HL-60 (cell line): Measurements from ENCODE around the gene RUFY4.

ENCODE experiments used
- DNase-seq, 2 experiments: peaks; one replicate each; pipeline ENCODE4 v3.0.0-alpha.2; 2010 to 2020; ENCODE audit warnings: low read depth in 1 of 2, low spot score in 1 of 2
- H3K27ac ChIP-seq: fragments of 250-450 bp; sonication (Bioruptor Pico); replicated peaks from 2 replicates; pipeline ENCODE4 v1.5.1; 2020; ENCODE audit warnings: mild to moderate bottlenecking, moderate library complexity
- H3K27me3 ChIP-seq: fragments of 250-450 bp; sonication (Bioruptor Pico); 2 replicates; pipeline ENCODE4 v1.5.1; 2021; ENCODE audit warnings: mild to moderate bottlenecking, moderate library complexity; ENCODE audit not compliant: insufficient read depth, poor library complexity, severe bottlenecking
- H3K4me3 ChIP-seq: replicated peaks from 2 replicates; pipeline ENCODE4 v1.5.1; 2011; ENCODE audit warnings: mild to moderate bottlenecking, control low read depth, low read length; ENCODE audit not compliant: insufficient read depth
- CTCF ChIP-seq: IDR thresholded peaks from one replicate; pipeline ENCODE4 v1.5.1; 2011; ENCODE audit warnings: low read length, control low read depth, inconsistent platforms; ENCODE audit not compliant: insufficient read depth
- GABPA ChIP-seq: IDR thresholded peaks from 2 replicates; pipeline ENCODE4 v1.6.1; 2012; ENCODE audit warnings: low read depth
- POLR2AphosphoS5 ChIP-seq: IDR thresholded peaks from 2 replicates; pipeline ENCODE4 v1.6.1; 2012; ENCODE audit warnings: low read depth
- SPI1 ChIP-seq: IDR thresholded peaks from 2 replicates; pipeline ENCODE4 v1.6.1; 2012; ENCODE audit warnings: low read depth, mild to moderate bottlenecking, borderline replicate concordance
- TF ChIP-seq, protein P1 (sequence below): IDR thresholded peaks from 2 replicates; pipeline ENCODE4 v1.6.1; 2012; ENCODE audit warnings: low read depth; ENCODE audit not compliant: insufficient replicate concordance

The RUFY4 gene

DNA sequence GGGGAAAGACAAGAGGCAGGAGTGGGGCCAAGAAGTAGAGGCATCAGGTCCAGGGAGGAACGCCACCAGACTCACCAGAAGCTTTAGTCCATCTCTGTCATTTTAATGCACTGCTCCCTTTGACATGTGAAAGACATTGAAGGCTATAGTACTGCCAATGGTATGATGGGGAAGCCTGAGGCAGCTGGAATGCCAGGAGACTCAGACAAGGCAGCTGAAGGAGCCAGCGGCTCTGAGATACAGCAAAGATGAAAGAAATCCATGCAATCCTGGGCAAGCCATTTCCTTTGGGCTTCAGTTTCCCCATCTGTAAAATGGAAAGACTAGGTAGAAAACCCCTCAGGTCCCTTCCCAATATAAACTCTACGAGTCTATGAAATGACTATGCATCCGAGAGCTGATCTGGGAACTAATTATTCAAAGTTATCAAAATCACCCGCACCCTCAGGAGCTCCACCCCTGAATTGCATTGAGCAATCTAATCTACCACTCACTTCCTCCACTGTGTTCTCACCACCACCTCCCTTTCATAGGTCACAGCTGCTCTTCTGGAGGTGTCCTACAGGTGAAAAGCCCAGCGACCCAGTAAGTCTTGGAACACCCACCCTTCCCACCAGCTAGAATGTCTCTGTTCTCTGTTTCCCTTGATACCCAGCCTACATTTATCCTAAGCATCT is 59.9 kb downstream of the RUFY4 start:
- DNase-seq: peak in 1 of 2 experiments; percentile 55
- 0 out of 2 replicates have a peak overlapping the region, but pooled peaks have one; percentile 3 for H3K4me3 ChIP-seq
- TF ChIP-seq SPI1 (peak; percentile 71; the same call in 1 of the 2 replicates), POLR2AphosphoS5 (no peak)
- no peaks in the 10 kb centered on the region for H3K27me3 ChIP-seq
- peak overlapping the region; percentile 13; the same call in 1 of the 2 replicates for H3K27ac ChIP-seq

DNA sequence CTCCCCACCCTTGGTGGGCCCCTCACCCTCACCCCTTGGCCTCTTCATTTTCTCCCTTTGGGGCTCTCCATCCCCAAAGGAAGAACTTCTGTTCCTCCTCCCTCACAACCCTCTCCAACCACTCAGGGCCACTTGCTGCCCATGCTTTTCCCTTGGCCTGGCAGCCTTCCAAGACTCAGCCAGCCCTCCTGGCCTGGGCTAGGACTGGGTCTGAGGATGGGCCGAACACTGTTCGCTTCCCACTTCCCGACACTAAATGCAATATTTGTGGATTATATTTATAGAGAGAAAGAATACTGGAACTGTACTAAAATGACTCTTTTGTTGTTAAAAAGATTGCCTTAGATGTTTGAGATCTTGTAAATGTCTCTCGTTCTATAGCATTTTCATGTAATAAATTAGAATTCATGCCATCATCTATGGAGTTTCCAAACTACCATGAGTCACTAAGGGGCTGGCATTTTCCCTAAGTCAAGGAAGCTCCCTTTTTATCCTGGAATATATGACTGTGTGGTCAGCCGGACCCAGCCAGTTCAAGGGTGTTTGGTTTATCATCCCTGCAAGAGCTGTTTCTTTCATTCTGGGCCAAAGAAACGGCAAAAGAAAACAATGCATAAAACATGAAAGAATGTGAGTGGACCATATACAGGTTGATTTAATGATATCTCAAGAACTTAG is 60.5 kb downstream of the RUFY4 start:
- Histone ChIP-seq H3K4me3 (no peak overlapping the region), H3K27ac (peak overlapping the region; percentile 13; the same call in 1 of the 2 replicates), H3K27me3 (no peaks in the 10 kb centered on the region)
- no peak for DNase-seq
- TF ChIP-seq POLR2AphosphoS5 (no peak), CTCF (no peak), SPI1 (no peak), GABPA (no peak)
- TF ChIP-seq, protein P1, sequence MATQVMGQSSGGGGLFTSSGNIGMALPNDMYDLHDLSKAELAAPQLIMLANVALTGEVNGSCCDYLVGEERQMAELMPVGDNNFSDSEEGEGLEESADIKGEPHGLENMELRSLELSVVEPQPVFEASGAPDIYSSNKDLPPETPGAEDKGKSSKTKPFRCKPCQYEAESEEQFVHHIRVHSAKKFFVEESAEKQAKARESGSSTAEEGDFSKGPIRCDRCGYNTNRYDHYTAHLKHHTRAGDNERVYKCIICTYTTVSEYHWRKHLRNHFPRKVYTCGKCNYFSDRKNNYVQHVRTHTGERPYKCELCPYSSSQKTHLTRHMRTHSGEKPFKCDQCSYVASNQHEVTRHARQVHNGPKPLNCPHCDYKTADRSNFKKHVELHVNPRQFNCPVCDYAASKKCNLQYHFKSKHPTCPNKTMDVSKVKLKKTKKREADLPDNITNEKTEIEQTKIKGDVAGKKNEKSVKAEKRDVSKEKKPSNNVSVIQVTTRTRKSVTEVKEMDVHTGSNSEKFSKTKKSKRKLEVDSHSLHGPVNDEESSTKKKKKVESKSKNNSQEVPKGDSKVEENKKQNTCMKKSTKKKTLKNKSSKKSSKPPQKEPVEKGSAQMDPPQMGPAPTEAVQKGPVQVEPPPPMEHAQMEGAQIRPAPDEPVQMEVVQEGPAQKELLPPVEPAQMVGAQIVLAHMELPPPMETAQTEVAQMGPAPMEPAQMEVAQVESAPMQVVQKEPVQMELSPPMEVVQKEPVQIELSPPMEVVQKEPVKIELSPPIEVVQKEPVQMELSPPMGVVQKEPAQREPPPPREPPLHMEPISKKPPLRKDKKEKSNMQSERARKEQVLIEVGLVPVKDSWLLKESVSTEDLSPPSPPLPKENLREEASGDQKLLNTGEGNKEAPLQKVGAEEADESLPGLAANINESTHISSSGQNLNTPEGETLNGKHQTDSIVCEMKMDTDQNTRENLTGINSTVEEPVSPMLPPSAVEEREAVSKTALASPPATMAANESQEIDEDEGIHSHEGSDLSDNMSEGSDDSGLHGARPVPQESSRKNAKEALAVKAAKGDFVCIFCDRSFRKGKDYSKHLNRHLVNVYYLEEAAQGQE: no peak

DNA sequence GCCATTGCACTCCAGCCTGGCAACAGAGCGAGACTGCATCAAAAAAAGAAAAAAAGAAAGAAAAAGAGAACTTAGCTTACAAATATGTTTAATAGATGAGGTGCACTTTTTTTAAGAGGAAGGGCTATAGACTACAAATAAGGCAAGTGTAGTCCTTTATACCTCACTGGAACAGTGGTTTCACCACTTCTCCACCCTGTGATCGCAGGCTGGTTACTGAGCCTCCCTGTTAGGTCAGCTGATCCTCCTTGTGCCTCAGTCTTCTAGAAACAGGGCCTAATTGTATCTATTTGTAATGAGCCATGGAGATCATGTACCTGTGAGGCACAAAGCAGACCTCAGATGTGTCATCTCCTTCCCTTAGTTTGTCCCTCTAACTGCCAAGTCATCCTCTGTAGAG is 61.3 kb downstream of the RUFY4 start:
- Histone ChIP-seq H3K4me3 (no peak overlapping the region), H3K27ac (no peak overlapping the region), H3K27me3 (no peaks in the 10 kb centered on the region)
- peak in 1 of 2 experiments; percentile 30 for DNase-seq
- TF ChIP-seq, protein P1: no peak
- TF ChIP-seq CTCF: no peak

- Histone ChIP-seq H3K27me3 (no peaks in the 10 kb centered on the region), H3K4me3 (no peak overlapping the region), H3K27ac (no peak overlapping the region)
- no peak for TF ChIP-seq CTCF
- no peak for TF ChIP-seq POLR2AphosphoS5
- TF ChIP-seq GABPA: no peak
- TF ChIP-seq SPI1: no peak
- TF ChIP-seq, protein P1: no peak
- no peak for DNase-seq
Measured at GRCh38 chr2:218130822-218131221, 61.8 kb downstream of the RUFY4 start.
